ENCODE data around the gene TIMP2. TPM values are rescaled to one million over a fixed set of nuclear protein-coding genes. Genes with fewer than 3 reads are reported as not detected.

TIMP2 gene
- total and polyA plus RNA-seq, 2 of the 4 experiments (the other 2 are of a cell fraction) = 43.9 to 416 TPM

DNA sequence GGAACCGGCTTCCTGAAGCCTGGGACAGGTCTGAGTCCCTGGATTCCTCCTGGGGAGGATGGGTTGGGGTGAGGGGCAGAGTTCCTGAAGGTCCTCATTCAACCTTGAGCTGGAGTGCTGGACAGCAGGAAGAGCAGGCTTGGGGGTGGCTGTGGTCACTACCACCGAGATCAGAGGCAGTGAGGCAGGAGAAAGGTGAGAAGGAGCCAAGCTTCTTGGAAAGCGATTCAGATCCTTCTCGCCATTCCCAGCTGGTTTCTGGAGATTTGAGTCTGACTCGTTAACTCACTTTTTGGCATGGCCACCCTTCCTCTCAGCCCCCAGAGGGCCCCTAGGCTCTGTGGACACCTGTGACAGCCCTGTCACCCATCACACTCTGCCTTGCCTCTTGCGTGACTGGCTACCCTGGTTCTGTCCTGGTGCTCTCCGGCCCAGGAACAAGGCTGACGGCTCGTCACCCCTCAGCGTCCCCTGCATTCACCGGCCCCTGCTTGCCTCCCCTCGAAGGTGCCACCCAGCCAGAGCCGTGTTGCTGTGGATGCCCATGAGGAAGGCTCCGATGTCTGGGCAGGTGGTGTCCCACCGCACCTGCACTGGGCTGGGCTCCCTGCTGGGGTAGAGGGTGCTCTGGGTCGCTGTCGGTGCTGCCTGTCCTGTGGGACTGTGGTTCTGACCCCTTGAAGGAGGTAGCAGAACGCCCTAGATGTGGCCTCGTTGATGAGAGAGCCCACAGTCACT is 9.7 kb upstream of the TIMP2 start:
- peak overlapping the region; percentile 92 for H2BK5ac ChIP-seq (ENCODE audit: low read depth, low read length, poor library complexity, severe bottlenecking)
- ATAC-seq (ENCODE audit: low read depth) (no peak), DNase-seq (peak; percentile 51)
- H4K91ac ChIP-seq (ENCODE audit: insufficient read depth, low read depth, low read length) = peak overlapping the region; percentile 95
- peak overlapping the region; percentile 77 for H3K56ac ChIP-seq (ENCODE audit: extremely low read depth, insufficient read depth, low read length)
- peaks cover 0 to 20% of the 10 kb centered on the region in 2 experiments; a peak in 2 of 4 replicates for H3K79me1 ChIP-seq (ENCODE audit: low read depth in 1 of 2, low read length in 2 of 2)
- H3K27ac ChIP-seq (ENCODE audit: insufficient read depth, low read length) = peak overlapping the region; percentile 78
- dilution Hi-C loops (cut with HindIII; ENCODE audit: low sequenced_read_pairs, unreplicated experiment) (no loop called here), intact Hi-C loops (cut with micrococcal nuclease) (loop anchor here (1.0 to 2.0 kb wide), 3 partner anchors 36 to 70 kb away; no protein-coding TSS in a partner anchor), in situ Hi-C loops (cut with MboI; ENCODE audit: low sequenced_read_pairs) (no loop called here)
- H2BK120ac ChIP-seq (ENCODE audit: low read depth, low read length) = peak overlapping the region; percentile 95
- no TSS peak for BruUV-seq (replicated peaks)
- no peaks in the 10 kb centered on the region for H3K27me3 ChIP-seq (ENCODE audit: control insufficient read depth, insufficient read depth, low read length)
- peak overlapping the region; percentile 96; the same call in 2 of the 3 replicates for H2BK15ac ChIP-seq (ENCODE audit: low read depth, low read length)
- H3K9me1 ChIP-seq (ENCODE audit: insufficient read depth, low read length) = peaks cover 19% of the 10 kb centered on the region
- ChIA-PET CTCF (interaction anchor here (1.3 kb wide), 1 partner anchor 36 kb away, joined by 5 read pairs; no protein-coding TSS in a partner anchor), POLR2A (ENCODE audit: unreplicated experiment) (no interaction called here)
- 92% methylated on average over 2 of the region's 19 CpGs; no CpG with 5 or more reads in 1 of the 2 experiments for WGBS, 2 experiments (ENCODE audit: extremely low coverage in 2 of 2, insufficient read length in 1 of 2)
- peak overlapping the region; percentile 99 for H3K4ac ChIP-seq (ENCODE audit: low read depth, low read length)
- TF ChIP-seq, protein P1, sequence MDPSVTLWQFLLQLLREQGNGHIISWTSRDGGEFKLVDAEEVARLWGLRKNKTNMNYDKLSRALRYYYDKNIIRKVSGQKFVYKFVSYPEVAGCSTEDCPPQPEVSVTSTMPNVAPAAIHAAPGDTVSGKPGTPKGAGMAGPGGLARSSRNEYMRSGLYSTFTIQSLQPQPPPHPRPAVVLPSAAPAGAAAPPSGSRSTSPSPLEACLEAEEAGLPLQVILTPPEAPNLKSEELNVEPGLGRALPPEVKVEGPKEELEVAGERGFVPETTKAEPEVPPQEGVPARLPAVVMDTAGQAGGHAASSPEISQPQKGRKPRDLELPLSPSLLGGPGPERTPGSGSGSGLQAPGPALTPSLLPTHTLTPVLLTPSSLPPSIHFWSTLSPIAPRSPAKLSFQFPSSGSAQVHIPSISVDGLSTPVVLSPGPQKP (IDR thresholded peaks at IDR 0.05; ENCODE audit: borderline replicate concordance, low read depth, low read length) = no peak
- no peak for TF ChIP-seq MAFK (IDR thresholded peaks at IDR 0.05; ENCODE audit: low read depth, low read length)
- TF ChIP-seq, protein P2, sequence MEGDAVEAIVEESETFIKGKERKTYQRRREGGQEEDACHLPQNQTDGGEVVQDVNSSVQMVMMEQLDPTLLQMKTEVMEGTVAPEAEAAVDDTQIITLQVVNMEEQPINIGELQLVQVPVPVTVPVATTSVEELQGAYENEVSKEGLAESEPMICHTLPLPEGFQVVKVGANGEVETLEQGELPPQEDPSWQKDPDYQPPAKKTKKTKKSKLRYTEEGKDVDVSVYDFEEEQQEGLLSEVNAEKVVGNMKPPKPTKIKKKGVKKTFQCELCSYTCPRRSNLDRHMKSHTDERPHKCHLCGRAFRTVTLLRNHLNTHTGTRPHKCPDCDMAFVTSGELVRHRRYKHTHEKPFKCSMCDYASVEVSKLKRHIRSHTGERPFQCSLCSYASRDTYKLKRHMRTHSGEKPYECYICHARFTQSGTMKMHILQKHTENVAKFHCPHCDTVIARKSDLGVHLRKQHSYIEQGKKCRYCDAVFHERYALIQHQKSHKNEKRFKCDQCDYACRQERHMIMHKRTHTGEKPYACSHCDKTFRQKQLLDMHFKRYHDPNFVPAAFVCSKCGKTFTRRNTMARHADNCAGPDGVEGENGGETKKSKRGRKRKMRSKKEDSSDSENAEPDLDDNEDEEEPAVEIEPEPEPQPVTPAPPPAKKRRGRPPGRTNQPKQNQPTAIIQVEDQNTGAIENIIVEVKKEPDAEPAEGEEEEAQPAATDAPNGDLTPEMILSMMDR (conservative IDR thresholded peaks at IDR 0.05; ENCODE audit: low read depth, low read length) = no peak
- TF ChIP-seq SMC3 (IDR thresholded peaks at IDR 0.05; ENCODE audit: low read depth, low read length) = no peak
- H4K20me1 ChIP-seq (ENCODE audit: insufficient read depth, low read length) = peaks cover 12% of the 10 kb centered on the region; the same call in 1 of the 2 replicates
- H3K23ac ChIP-seq (ENCODE audit: low read depth, low read length) = peak overlapping the region; percentile 91
- H2BK20ac ChIP-seq (ENCODE audit: low read depth, low read length) = peak overlapping the region; percentile 90
- peak overlapping the region; percentile 24 for H3K4me2 ChIP-seq (ENCODE audit: low read depth, low read length)
- H2AK5ac ChIP-seq (ENCODE audit: low read depth, low read length) = peak overlapping the region; percentile 100
- no peak overlapping the region for H3K4me3 ChIP-seq (ENCODE audit: insufficient read depth, low read depth, low read length)
- no peaks in the 10 kb centered on the region for H3K9me3 ChIP-seq (ENCODE audit: control insufficient read depth, insufficient read depth, low read length)
- H2AK9ac ChIP-seq (replicated peaks; ENCODE audit: low read depth, low read length, poor library complexity) = peak overlapping the region; percentile 99
- H3K9ac ChIP-seq (ENCODE audit: low read depth, low read length) = peak overlapping the region; percentile 49
- peak overlapping the region; percentile 80 for H3K18ac ChIP-seq (ENCODE audit: low read depth, low read length)
- H3K36me3 ChIP-seq (ENCODE audit: control insufficient read depth, insufficient read depth, low read length) = no peaks in the 10 kb centered on the region
- peaks cover 35% of the 10 kb centered on the region for H3K4me1 ChIP-seq (ENCODE audit: control insufficient read depth, insufficient read depth, low read length)
- H4K5ac ChIP-seq (ENCODE audit: low read depth, low read length) = peak overlapping the region; percentile 83
- H3K14ac ChIP-seq (replicated peaks; ENCODE audit: low read depth, low read length) = peak overlapping the region; percentile 85
- peak overlapping the region; percentile 51 to 93 for H4K8ac ChIP-seq (ENCODE audit: low read depth in 2 of 2, low read length in 2 of 2)
- peak overlapping the region; percentile 92 for H2AFZ ChIP-seq (replicated peaks; ENCODE audit: low read length, poor library complexity)
